GM18867 (cell line): ENCODE results near the gene TMEM225B.
"Not testable (repeated sequence)": the region's sequence is repeated elsewhere in the genome, so short reads cannot be mapped to it uniquely, and the experiment has no call there.

Source experiments
- ATAC-seq: cut with Tn5 transposase; IDR thresholded peaks from one replicate; pipeline ENCODE4 v1.9.1; 2021; ENCODE audit warnings: mild to moderate bottlenecking, moderate library complexity; ENCODE audit not compliant: unreplicated experiment

Gene TMEM225B

GRCh38 chr7:99597762-99598501, at the start of gene TMEM225B:
TSS of gene TMEM225B (plus strand) at chr7:99598267. CDS start at chr7:99604389, 6,122 bp downstream.
- ATAC-seq: no peak

- ATAC-seq: not testable (repeated sequence)
These were observed 48.5 kb upstream of the TMEM225B start for GRCh38 chr7:99549545-99549944.

- ATAC-seq: no peak
These were observed 46.7 kb upstream of the TMEM225B start for GRCh38 chr7:99551334-99551733.

- peak; percentile 96 for ATAC-seq
These were observed 46.2 kb upstream of the TMEM225B start, which contains the start of gene FAM200A for GRCh38 chr7:99551767-99552463. TSS of gene FAM200A (minus strand) at chr7:99552114. CDS start at chr7:99548407, 3,707 bp downstream.

- ATAC-seq: no peak
These were observed 45.0 kb upstream of the TMEM225B start for GRCh38 chr7:99553039-99553438.

GRCh38 chr7:99554939-99555338, 43.1 kb upstream of the TMEM225B start:
- no peak for ATAC-seq

GRCh38 chr7:99557196-99557607, 40.9 kb upstream of the TMEM225B start:
- ATAC-seq: no peak

- ATAC-seq: peak; percentile 49
These were observed 40.1 kb upstream of the TMEM225B start for GRCh38 chr7:99557940-99558305.

GRCh38 chr7:99558306-99559174, 39.5 kb upstream of the TMEM225B start, which contains the start of gene ZNF655:
TSS of gene ZNF655 (plus strand) at chr7:99558642. CDS start at chr7:99560560, 1,918 bp downstream.
- ATAC-seq: peak; percentile 86

GRCh38 chr7:99559175-99559915, 38.7 kb upstream of the TMEM225B start:
- ATAC-seq: no peak

- no peak for ATAC-seq
These were observed 37.0 kb upstream of the TMEM225B start for GRCh38 chr7:99560834-99561736.

GRCh38 chr7:99561737-99562051, 36.4 kb upstream of the TMEM225B start:
- ATAC-seq: no peak

- ATAC-seq: no peak
These were observed 35.8 kb upstream of the TMEM225B start for GRCh38 chr7:99562114-99562784.

GRCh38 chr7:99562832-99563231, 35.2 kb upstream of the TMEM225B start:
- ATAC-seq: no peak

- ATAC-seq: no peak
These were observed 34.4 kb upstream of the TMEM225B start for GRCh38 chr7:99563650-99564049.

GRCh38 chr7:99568770-99569169, 29.3 kb upstream of the TMEM225B start:
- not testable (repeated sequence) for ATAC-seq

- no peak for ATAC-seq
These were observed 26.3 kb upstream of the TMEM225B start for GRCh38 chr7:99571768-99572167.

GRCh38 chr7:99573257-99573656, 24.8 kb upstream of the TMEM225B start:
- ATAC-seq: no peak

- ATAC-seq: no peak
These were observed 21.8 kb upstream of the TMEM225B start for GRCh38 chr7:99576251-99576650.
